ENCODE data around the gene GNLY.

DNA sequence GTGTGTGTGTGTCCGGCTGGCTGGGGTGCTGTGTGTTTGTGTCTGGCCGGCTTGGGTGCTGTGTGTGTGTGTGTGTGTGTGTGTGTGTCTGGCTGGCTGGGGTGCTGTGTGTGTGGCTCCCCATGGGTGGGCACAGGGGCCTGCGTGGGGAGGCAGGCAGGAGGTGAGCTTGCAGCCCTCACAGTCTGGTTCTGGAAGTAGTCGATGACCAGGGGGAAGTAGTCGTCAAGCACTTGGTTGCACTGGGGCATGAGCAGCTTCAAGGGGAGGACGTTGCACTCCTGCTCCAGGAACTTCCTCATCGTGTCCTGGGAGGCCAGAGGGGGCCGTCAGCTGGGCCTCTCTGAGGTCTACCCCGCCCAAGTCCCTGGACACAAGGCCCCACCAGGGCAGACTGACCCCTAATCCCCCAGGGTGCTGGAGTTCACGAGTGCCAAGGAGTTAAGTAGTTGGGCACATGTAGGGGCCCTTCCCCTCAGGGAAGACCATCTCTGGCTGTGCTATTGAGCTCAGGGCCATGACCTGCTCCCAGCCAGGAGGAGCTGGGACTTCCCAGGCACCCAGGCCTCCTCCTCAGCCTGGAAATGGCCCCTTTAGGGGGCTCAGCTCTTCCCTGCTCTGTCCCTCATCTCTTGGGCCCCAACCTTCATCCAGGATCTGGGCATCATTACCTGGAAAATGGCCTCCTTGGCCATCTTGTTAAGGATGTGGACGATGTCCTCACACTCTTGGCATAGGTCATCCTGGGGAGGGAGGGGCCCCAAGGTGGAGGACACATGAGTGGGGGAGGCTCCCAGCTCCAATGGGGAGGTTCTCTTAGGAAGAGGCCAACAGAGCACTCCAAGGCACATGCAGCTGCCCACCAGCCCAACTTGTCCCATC lies 27.5 kb upstream of the GNLY start:
- TF ChIP-seq CTCF (conservative IDR thresholded peaks at IDR 0.05 in 1 of 2, IDR thresholded peaks at IDR 0.05 in 1 of 2; ENCODE audit: extremely low read depth in 1 of 2, insufficient read depth in 1 of 2, low read depth in 1 of 2, low read length in 2 of 2) (no peak), EZH2 (IDR thresholded peaks at IDR 0.05; ENCODE audit: borderline replicate concordance, low read length) (no peak)
